ENCODE results near the gene GRIN1.

Gene GRIN1

GRCh38 chr9:137180491-137180890 lies 41.5 kb downstream of the GRIN1 start:
- intact Hi-C loops (cut with DNase I; ENCODE audit: low total_unique reads), result no loop called here
- H3K36me3 ChIP-seq, result peaks cover 60 to 88% (median 68%) of the 10 kb centered on the region in 3 donors
- DNase-seq, result no peak
- no peak overlapping the region for H3K4me3 ChIP-seq
- no peak overlapping the region for H3K27ac ChIP-seq
- H3K4me1 ChIP-seq, result peaks cover 0 to 6% (median 2%) of the 10 kb centered on the region in 4 donors
- no peak for TF ChIP-seq CTCF (IDR thresholded peaks at IDR 0.05)
- H3K9me3 ChIP-seq, result no peaks in the 10 kb centered on the region
- H3K27me3 ChIP-seq, result no peaks in the 10 kb centered on the region

GRCh38 chr9:137181680-137182079 lies 42.7 kb downstream of the GRIN1 start:
- TF ChIP-seq CTCF (IDR thresholded peaks at IDR 0.05), result no peak
- H3K27ac ChIP-seq, result no peak overlapping the region
- H3K4me1 ChIP-seq, result peaks cover 0 to 18% (median 11%) of the 10 kb centered on the region in 4 donors
- intact Hi-C loops (cut with DNase I; ENCODE audit: low total_unique reads), result no loop called here
- H3K27me3 ChIP-seq, result no peaks in the 10 kb centered on the region
- H3K9me3 ChIP-seq, result no peaks in the 10 kb centered on the region
- DNase-seq, result no peak
- H3K4me3 ChIP-seq, result no peak overlapping the region
- H3K36me3 ChIP-seq, result peaks cover 65 to 100% (median 78%) of the 10 kb centered on the region in 3 donors

GRCh38 chr9:137182836-137183235 lies 43.9 kb downstream of the GRIN1 start:
- no peak for TF ChIP-seq CTCF (IDR thresholded peaks at IDR 0.05)
- Histone ChIP-seq H3K4me1 (peaks cover 8 to 30% (median 22%) of the 10 kb centered on the region in 4 donors), H3K27me3 (no peaks in the 10 kb centered on the region), H3K4me3 (no peak overlapping the region), H3K27ac (no peak overlapping the region), H3K36me3 (peaks cover 65 to 91% (median 78%) of the 10 kb centered on the region in 3 donors), H3K9me3 (no peaks in the 10 kb centered on the region)
- intact Hi-C loops (cut with DNase I; ENCODE audit: low total_unique reads), result no loop called here
- DNase-seq, result no peak

GRCh38 chr9:137183980-137184595 lies 45.1 kb downstream of the GRIN1 start:
- Histone ChIP-seq H3K27me3 (no peaks in the 10 kb centered on the region), H3K9me3 (no peaks in the 10 kb centered on the region), H3K4me3 (no peak overlapping the region), H3K27ac (no peak overlapping the region), H3K4me1 (peaks cover 8 to 32% (median 24%) of the 10 kb centered on the region in 4 donors), H3K36me3 (peaks cover 65 to 78% (median 73%) of the 10 kb centered on the region in 3 donors)
- no peak for DNase-seq
- no peak for TF ChIP-seq CTCF (IDR thresholded peaks at IDR 0.05)
- intact Hi-C loops (cut with DNase I; ENCODE audit: low total_unique reads), result no loop called here

GRCh38 chr9:137184881-137185660 lies 46.1 kb downstream of the GRIN1 start:
- Histone ChIP-seq H3K36me3 (peaks cover 56 to 72% (median 67%) of the 10 kb centered on the region in 3 donors), H3K4me3 (no peak overlapping the region), H3K9me3 (no peaks in the 10 kb centered on the region), H3K27ac (no peak overlapping the region), H3K4me1 (peaks cover 15 to 42% (median 33%) of the 10 kb centered on the region in 4 donors), H3K27me3 (no peaks in the 10 kb centered on the region)
- TF ChIP-seq CTCF (IDR thresholded peaks at IDR 0.05), result no peak
- intact Hi-C loops (cut with DNase I; ENCODE audit: low total_unique reads), result loop anchor here (5.0 kb wide), 1 partner anchor 37 kb away; the partner anchor contains the start of gene RNF208
- no peak for DNase-seq

Data from tibial artery (tissue), 4 donors.